HepG2 (cell line): ENCODE data around the gene ZDHHC8. TPM values are rescaled to one million over a fixed set of nuclear protein-coding genes. Genes with fewer than 3 reads are reported as not detected.

Experiments
- ATF7-NPFF ChIP-seq: sonication (generic); formaldehyde crosslinking; IDR thresholded peaks from 2 replicates; pipeline ENCODE4 v1.8.1; 2023; ENCODE audit warnings: mild to moderate bottlenecking, low read depth, missing genetic modification reagents, moderate library complexity
- CENPBD1 ChIP-seq: sonication (generic); formaldehyde crosslinking; IDR thresholded peaks from 2 replicates; pipeline ENCODE4 v1.8.0; 2022; ENCODE audit warnings: missing genetic modification reagents, low read depth, mild to moderate bottlenecking, borderline replicate concordance
- KIAA2018 ChIP-seq: sonication (generic); formaldehyde crosslinking; IDR thresholded peaks from 2 replicates; pipeline ENCODE4 v1.5.0; 2020; ENCODE audit warnings: mild to moderate bottlenecking, missing genetic modification reagents, borderline replicate concordance
- MBD4 ChIP-seq: IDR thresholded peaks from 2 replicates; pipeline ENCODE4 v1.6.1; 2012; ENCODE audit warnings: low read length, inconsistent platforms, borderline replicate concordance
- RARA ChIP-seq: IDR thresholded peaks from 2 replicates; pipeline ENCODE4 v1.6.1; 2016; ENCODE audit warnings: missing genetic modification reagents, missing compliant biosample characterization
- RBFOX2 ChIP-seq: fragments of 200-400 bp; formaldehyde crosslinking; IDR thresholded peaks from 2 replicates; pipeline ENCODE4 v1.6.1; 2017; ENCODE audit warnings: low read depth, mild to moderate bottlenecking, low read length
- REXO4 ChIP-seq: sonication (generic); formaldehyde crosslinking; IDR thresholded peaks from 2 replicates; pipeline ENCODE4 v1.8.0; 2022; ENCODE audit warnings: missing genetic modification reagents, mild to moderate bottlenecking, borderline replicate concordance
- RFX5 ChIP-seq: IDR thresholded peaks from 2 replicates; pipeline ENCODE4 v1.6.1; 2011; ENCODE audit warnings: low read depth, low read length, improper control_type of control experiment
- SRY ChIP-seq: sonication (generic); formaldehyde crosslinking; IDR thresholded peaks from 2 replicates; pipeline ENCODE4 v1.8.0; 2022; ENCODE audit warnings: mild to moderate bottlenecking, missing genetic modification reagents
- TAF15 ChIP-seq: fragments of 200-400 bp; formaldehyde crosslinking; IDR thresholded peaks from one replicate; pipeline ENCODE4 v1.6.1; 2018; ENCODE audit warnings: mild to moderate bottlenecking, low read depth, low read length; ENCODE audit not compliant: poor library complexity, severe bottlenecking
- TOPORS ChIP-seq: sonication (generic); formaldehyde crosslinking; IDR thresholded peaks from 2 replicates; pipeline ENCODE4 v1.8.0; 2023; ENCODE audit warnings: mild to moderate bottlenecking, missing genetic modification reagents
- ZNF512 ChIP-seq: sonication (generic); formaldehyde crosslinking; IDR thresholded peaks from 2 replicates; pipeline ENCODE4 v1.4.0; 2020; ENCODE audit warnings: mild to moderate bottlenecking, missing genetic modification reagents
- ZNF703 ChIP-seq: sonication (generic); formaldehyde crosslinking; IDR thresholded peaks from 2 replicates; pipeline ENCODE4 v1.5.1; 2020; ENCODE audit warnings: missing genetic modification reagents, mild to moderate bottlenecking, moderate library complexity, borderline replicate concordance
- ZNF746 ChIP-seq: sonication (generic); formaldehyde crosslinking; IDR thresholded peaks from 2 replicates; pipeline ENCODE4 v1.8.0; 2022; ENCODE audit warnings: mild to moderate bottlenecking, missing genetic modification reagents
- ZSCAN20 ChIP-seq: sonication (generic); formaldehyde crosslinking; IDR thresholded peaks from 2 replicates; pipeline ENCODE4 v1.4.0; 2020; ENCODE audit warnings: missing genetic modification reagents, mild to moderate bottlenecking, borderline replicate concordance
- polyA plus RNA-seq, 8 experiments: library from polyadenylated mRNA; depleted of rRNA in 3 of 8; stranded (reverse) in 7 of 8; unstranded in 1 of 8; fragments of >200 nt; fragmentation: Illumina TruSeq in 4 of 8; extraction: Trizol in 4 of 8; gene quantifications; 2 replicates each; pipeline versions ENCODE4 v1.2.1 to v1.2.3, GENCODE V29; 2011 to 2016; ENCODE audit warnings: low read depth in 4 of 8, missing spikeins in 1 of 8, mixed read lengths in 1 of 8; ENCODE audit not compliant: insufficient read depth in 1 of 8
- total RNA-seq, 5 experiments: library from RNA; depleted of rRNA; stranded (reverse); fragments of >200 nt; fragmentation: Illumina TruSeq; extraction: Trizol; gene quantifications; 2 replicates each; pipeline ENCODE4 v1.2.3, GENCODE V29; 2016; ENCODE audit warnings: low read depth in 1 of 5

The ZDHHC8 gene
- total and polyA plus RNA-seq, 2 of the 13 experiments (the other 11 are each of a cell fraction or from before 2014, with no cell fraction given) = 7.5 to 21.3 TPM

- TF ChIP-seq ZNF512 (CRISPR knock-in tag) (no peak), ZNF703 (CRISPR knock-in tag) (no peak), REXO4 (no peak), RARA (CRISPR knock-in tag) (no peak), RBFOX2 (peak; percentile 59), KIAA2018 (CRISPR knock-in tag) (no peak), ATF7-NPFF (peak; percentile 59; the same call in 1 of the 2 replicates), TOPORS (CRISPR knock-in tag) (no peak), ZNF746 (CRISPR knock-in tag) (peak; percentile 19; the same call in 1 of the 2 replicates), TAF15 (no peak), ZSCAN20 (CRISPR knock-in tag) (no peak), MBD4 (no peak), RFX5 (no peak), SRY (CRISPR knock-in tag) (0 out of 2 replicates have a peak, but pooled peaks have one; percentile 44), CENPBD1 (CRISPR knock-in tag) (no peak)
These were observed 640 bp upstream of the ZDHHC8 start (continued) for GRCh38 chr22:20130731-20131596.
